Suppressor macrophage treated with lipopolysaccharide for 4 hours (primary cell): ENCODE measurements around the gene NEMF.
"Not testable (repeated sequence)": the region's sequence is repeated elsewhere in the genome, so short reads cannot be mapped to it uniquely, and the experiment has no call there.

Experiments
- DNase-seq: peaks from one replicate; pipeline ENCODE4 v3.0.0-alpha.2; 2020

The NEMF gene

GRCh38 chr14:49816844-49817243 is 35.7 kb downstream of the NEMF start:
- DNase-seq = no peak

- not testable (repeated sequence) for DNase-seq
Observed at GRCh38 chr14:49816118-49816517, 36.5 kb downstream of the NEMF start.

GRCh38 chr14:49808780-49809179 is 43.8 kb downstream of the NEMF start:
- DNase-seq = no peak

- DNase-seq = no peak
Observed at GRCh38 chr14:49796025-49796424, 56.6 kb downstream of the NEMF start.

- no peak for DNase-seq
Observed at GRCh38 chr14:49792618-49793017, 60.0 kb downstream of the NEMF start.

- DNase-seq = no peak
Observed at GRCh38 chr14:49786315-49786714, 66.3 kb downstream of the NEMF start.

- no peak for DNase-seq
Observed at GRCh38 chr14:49783394-49784014, 69.1 kb downstream of the NEMF start.

GRCh38 chr14:49781040-49781439 is 71.5 kb downstream of the NEMF start:
- not testable (repeated sequence) for DNase-seq

- no peak for DNase-seq
Observed at GRCh38 chr14:49778421-49778820, 74.2 kb downstream of the NEMF start.

- no peak for DNase-seq
Observed at GRCh38 chr14:49774106-49774505, 78.5 kb downstream of the NEMF start.

- DNase-seq = not testable (repeated sequence)
Observed at GRCh38 chr14:49771691-49772090, 80.9 kb downstream of the NEMF start.

- no peak for DNase-seq
Observed at GRCh38 chr14:49770212-49770817, 82.3 kb downstream of the NEMF start.

GRCh38 chr14:49769581-49770211 is 82.9 kb downstream of the NEMF start:
- DNase-seq = no peak

GRCh38 chr14:49769171-49769570 is 83.4 kb downstream of the NEMF start:
- no peak for DNase-seq

- DNase-seq = peak; percentile 66
Observed at GRCh38 chr14:49768301-49769121, 84.1 kb downstream of the NEMF start.

GRCh38 chr14:49767571-49768300 is 84.9 kb downstream of the NEMF start, which contains the start of gene KLHDC2:
KLHDC2 (plus strand) TSS chr14:49768153; CDS start chr14:49768469, 316 bp downstream.
- DNase-seq = peak; percentile 94

GRCh38 chr14:49767270-49767570 is 85.4 kb downstream of the NEMF start:
- no peak for DNase-seq

GRCh38 chr14:49766839-49767238 is 85.7 kb downstream of the NEMF start:
- peak; percentile 4 for DNase-seq

GRCh38 chr14:49761839-49762551 is 90.6 kb downstream of the NEMF start:
- no peak for DNase-seq

- DNase-seq = no peak
Observed at GRCh38 chr14:49755378-49755777, 97.2 kb downstream of the NEMF start.

GRCh38 chr14:49754570-49755097 is 98.0 kb downstream of the NEMF start:
- no peak for DNase-seq

- not testable (repeated sequence) for DNase-seq
Observed at GRCh38 chr14:49746476-49746875, 106.1 kb downstream of the NEMF start.
